SKM-1 (cell line): ENCODE measurements around the gene SLC37A4.

Experiments used
- DNase-seq: peaks from one replicate; lab custom pipeline; 2025; ENCODE audit not compliant: unreplicated experiment; lab: John Stamatoyannopoulos, UW

Gene SLC37A4

DNA sequence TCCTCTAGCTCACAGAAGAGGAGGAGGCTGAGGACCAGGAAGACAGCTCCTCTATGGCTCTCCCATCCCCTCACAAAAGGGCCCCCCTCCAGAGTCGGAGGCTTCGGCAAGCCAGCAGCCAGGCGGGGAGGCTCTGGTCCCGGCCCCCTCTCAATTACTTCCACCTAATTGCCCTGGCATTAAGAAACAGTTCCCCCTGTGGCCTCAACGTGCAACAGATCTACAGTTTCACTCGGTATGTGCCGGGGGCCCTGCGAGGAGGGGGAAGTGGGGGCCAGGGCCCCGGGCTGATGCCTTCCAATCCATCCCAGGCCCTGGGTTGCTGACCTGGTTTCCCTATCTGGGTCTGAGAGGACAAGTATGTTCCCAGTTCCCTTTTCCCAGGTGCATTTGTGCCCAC lies 51.2 kb downstream of the SLC37A4 start:
- DNase-seq, result peak; percentile 39

GRCh38 chr11:118975771-118976709 lies 54.6 kb downstream of the SLC37A4 start:
- no peak for DNase-seq
